ENCODE data around the gene CCDC81.

Gene CCDC81

DNA sequence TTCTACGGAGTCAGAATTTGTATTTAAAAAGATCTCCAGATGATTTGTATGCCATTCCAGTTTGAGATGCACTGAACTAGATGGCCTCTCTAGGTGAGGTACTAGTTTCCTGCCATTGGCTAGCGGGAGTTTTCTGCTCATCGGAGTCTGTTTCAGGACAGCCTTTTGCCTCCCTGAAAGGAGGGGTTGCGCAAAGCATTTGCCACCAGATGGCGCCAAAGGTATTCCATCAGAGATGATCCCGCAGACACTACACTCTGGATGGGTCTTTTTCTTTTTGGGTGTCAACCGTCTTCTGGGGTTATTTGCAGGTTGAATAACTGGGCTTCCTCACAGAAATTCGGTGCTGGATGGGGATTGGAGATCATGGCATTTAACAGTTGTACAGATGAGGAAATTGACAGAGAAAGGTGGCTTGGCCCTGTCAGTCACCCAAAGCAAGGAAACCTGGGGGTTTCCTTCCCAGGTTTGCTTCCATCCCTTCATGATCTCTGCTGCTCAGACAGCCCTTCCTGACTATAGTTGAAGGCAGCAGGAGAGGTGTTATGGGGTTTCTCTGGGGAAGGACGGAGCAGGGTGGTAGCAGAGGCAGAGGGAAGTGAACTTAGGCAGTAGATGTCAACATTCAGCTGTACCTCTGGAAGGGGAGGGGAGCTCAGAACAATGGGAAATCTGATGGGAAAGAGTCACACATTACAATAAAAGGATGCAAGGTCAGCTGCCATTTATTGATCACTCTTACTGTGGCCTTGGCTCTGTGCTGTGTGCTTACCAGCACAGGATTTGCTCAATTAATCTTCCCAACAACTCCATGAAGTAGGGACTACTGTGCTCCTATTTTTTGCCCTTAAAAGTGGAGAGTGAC lies 81.6 kb downstream of the CCDC81 start:
- H3K27ac Mint-ChIP-seq = no peak overlapping the region
- H3K4me1 Mint-ChIP-seq (ENCODE audit: low read depth) = peaks cover 15% of the 10 kb centered on the region
- no peaks in the 10 kb centered on the region for H3K27me3 Mint-ChIP-seq (ENCODE audit: low read depth)
- H3K36me3 Mint-ChIP-seq (ENCODE audit: low read depth) = no peaks in the 10 kb centered on the region
- no peak overlapping the region for H3K4me3 Mint-ChIP-seq
- peak; percentile 68 for DNase-seq (ENCODE audit: low spot score)
- H3K9me3 Mint-ChIP-seq = no peaks in the 10 kb centered on the region

GRCh38 chr11:86458294-86459001 lies 83.8 kb downstream of the CCDC81 start:
- no peaks in the 10 kb centered on the region for H3K27me3 Mint-ChIP-seq (ENCODE audit: low read depth)
- no peak for DNase-seq (ENCODE audit: low spot score)
- H3K4me1 Mint-ChIP-seq (ENCODE audit: low read depth) = peaks cover 15% of the 10 kb centered on the region
- H3K4me3 Mint-ChIP-seq = no peak overlapping the region
- no peaks in the 10 kb centered on the region for H3K9me3 Mint-ChIP-seq
- H3K36me3 Mint-ChIP-seq (ENCODE audit: low read depth) = no peaks in the 10 kb centered on the region
- no peak overlapping the region for H3K27ac Mint-ChIP-seq

DNA sequence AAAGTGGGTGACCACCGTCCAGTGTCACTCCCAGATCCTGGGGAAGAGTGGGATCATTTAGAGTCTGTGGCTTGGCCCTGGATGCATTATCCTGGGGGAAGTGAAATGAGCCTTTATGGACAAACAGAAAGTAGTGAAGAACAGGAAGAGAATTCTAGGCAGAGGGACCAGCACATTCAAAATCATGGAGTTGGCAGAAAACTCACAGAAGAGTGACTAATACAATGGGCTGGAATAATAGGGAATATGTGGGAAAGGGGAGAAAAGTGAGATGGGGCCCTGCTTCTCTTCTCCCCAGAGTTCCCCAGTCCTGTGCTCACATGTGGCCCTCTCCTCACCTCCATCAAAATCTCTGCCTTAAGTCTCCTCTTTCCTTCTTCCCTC lies 84.3 kb downstream of the CCDC81 start:
- Mint-ChIP-seq H3K4me1 (ENCODE audit: low read depth) (peaks cover 12% of the 10 kb centered on the region), H3K4me3 (no peak overlapping the region), H3K27ac (no peak overlapping the region), H3K9me3 (no peaks in the 10 kb centered on the region), H3K36me3 (ENCODE audit: low read depth) (no peaks in the 10 kb centered on the region), H3K27me3 (ENCODE audit: low read depth) (no peaks in the 10 kb centered on the region)
- no peak for DNase-seq (ENCODE audit: low spot score)

DNA sequence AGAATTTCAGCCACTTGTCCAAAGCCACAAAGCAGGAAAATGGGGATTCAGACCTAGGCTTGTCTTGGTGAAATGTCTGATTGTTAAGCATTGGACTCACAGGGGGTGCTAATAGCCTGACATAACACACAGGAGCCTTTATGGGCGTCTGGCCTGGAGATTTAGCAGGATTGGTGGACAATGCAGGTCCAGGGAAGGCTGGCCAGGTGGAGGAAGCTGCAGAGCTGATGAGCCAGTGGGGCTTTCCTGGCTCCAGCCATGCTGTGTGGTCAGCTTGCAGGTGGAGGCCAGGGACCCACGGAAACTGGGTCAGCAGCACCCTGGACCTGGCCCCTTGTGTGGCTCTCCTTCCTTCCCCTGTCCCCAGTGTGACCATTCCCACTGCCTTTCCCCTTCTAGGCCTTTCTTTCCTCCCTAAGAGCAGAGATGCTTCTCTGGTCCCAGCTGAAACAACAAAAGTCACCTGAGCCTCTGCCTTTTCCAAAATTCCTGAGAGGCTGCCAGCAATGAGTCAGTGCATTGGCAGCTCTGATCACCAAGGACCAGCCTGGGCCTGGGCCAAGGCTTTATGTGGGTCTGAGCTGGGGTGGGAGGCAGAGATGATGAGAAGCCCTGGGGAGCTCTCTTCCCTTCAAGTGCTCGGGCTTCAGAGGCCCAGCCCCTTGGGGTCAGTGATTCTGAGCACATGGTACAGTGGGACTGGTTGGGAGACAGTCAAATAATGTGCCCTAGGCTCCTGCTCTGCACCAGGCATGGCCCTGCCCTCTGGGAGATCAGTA lies 85.2 kb downstream of the CCDC81 start:
- no peak for DNase-seq (ENCODE audit: low spot score)
- no peaks in the 10 kb centered on the region for H3K9me3 Mint-ChIP-seq
- no peaks in the 10 kb centered on the region for H3K27me3 Mint-ChIP-seq (ENCODE audit: low read depth)
- no peak overlapping the region for H3K4me3 Mint-ChIP-seq
- no peaks in the 10 kb centered on the region for H3K36me3 Mint-ChIP-seq (ENCODE audit: low read depth)
- peaks cover 11% of the 10 kb centered on the region for H3K4me1 Mint-ChIP-seq (ENCODE audit: low read depth)
- no peak overlapping the region for H3K27ac Mint-ChIP-seq

DNA sequence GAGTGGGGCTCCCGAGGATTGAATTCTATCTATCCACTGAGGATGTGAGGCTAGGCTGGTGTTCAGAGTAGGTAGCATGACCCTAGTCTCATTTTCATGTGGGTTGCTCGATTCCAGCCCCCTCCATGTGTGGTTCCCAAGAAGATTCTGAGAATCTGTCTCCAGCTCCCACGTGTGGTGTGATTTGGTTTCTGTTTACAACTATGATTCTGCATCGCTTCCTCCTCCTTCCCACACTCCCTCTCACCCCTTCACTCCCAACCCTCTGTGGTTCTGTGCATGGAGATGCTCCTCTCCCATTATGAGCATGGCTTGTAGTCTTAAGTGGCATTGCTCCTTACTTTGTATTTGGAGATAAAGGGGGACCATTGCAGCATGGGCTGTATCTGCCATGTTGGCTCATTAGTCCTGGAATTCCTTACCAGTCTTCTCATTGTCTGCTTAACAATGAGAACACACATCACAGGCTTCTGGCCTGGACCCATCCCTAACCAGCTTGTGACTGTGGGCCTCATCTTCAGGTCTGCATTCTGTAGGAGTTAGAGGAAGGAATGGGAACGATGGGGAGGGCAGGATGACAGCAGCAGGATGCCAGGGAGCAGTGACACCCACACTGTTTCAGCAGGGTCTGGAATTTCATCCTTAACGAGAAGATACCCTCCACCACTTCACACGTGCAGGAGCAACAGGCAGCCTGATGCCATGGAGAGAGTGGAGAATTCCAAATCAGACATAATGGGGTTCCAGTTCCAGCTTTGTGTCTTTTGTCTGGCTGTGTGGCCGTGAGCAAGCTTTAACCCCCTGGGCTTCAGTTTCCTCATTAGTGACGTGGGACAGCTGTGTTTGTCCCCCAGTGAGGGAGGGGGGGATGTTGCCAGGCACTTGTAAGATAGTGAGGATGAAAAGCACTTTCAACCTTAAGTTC lies 86.0 kb downstream of the CCDC81 start:
- H3K27ac Mint-ChIP-seq = no peak overlapping the region
- H3K27me3 Mint-ChIP-seq (ENCODE audit: low read depth) = no peaks in the 10 kb centered on the region
- H3K4me1 Mint-ChIP-seq (ENCODE audit: low read depth) = peaks cover 11% of the 10 kb centered on the region
- no peaks in the 10 kb centered on the region for H3K9me3 Mint-ChIP-seq
- DNase-seq (ENCODE audit: low spot score) = no peak
- no peak overlapping the region for H3K4me3 Mint-ChIP-seq
- no peaks in the 10 kb centered on the region for H3K36me3 Mint-ChIP-seq (ENCODE audit: low read depth)

DNA sequence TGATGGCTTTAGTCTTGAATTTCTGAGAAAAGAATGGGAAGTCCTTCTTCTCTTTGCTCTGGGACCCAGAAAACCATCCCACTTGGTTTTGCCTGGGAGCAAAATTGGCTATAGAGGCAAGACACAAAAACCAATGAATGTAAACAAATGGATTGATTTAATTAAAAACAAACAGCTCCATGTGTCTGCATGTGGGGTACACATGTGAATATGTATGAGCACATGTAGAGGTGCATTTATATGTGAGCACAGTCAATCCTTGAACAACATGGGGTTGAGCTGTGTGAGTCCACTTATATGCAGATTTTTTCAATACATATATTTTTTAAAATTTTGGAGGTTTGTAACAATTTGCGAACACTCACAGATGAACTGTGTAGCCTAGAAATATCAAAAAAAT lies 87.2 kb downstream of the CCDC81 start:
- H3K36me3 Mint-ChIP-seq (ENCODE audit: low read depth) = no peaks in the 10 kb centered on the region
- peaks cover 5% of the 10 kb centered on the region for H3K4me1 Mint-ChIP-seq (ENCODE audit: low read depth)
- no peak overlapping the region for H3K4me3 Mint-ChIP-seq
- no peaks in the 10 kb centered on the region for H3K27me3 Mint-ChIP-seq (ENCODE audit: low read depth)
- no peak for DNase-seq (ENCODE audit: low spot score)
- no peaks in the 10 kb centered on the region for H3K9me3 Mint-ChIP-seq
- H3K27ac Mint-ChIP-seq = no peak overlapping the region

- peaks cover 2% of the 10 kb centered on the region for H3K27me3 Mint-ChIP-seq (ENCODE audit: low read depth)
- H3K9me3 Mint-ChIP-seq = no peaks in the 10 kb centered on the region
Measured at GRCh38 chr11:86463120-86463519, 88.4 kb downstream of the CCDC81 start.

DNA sequence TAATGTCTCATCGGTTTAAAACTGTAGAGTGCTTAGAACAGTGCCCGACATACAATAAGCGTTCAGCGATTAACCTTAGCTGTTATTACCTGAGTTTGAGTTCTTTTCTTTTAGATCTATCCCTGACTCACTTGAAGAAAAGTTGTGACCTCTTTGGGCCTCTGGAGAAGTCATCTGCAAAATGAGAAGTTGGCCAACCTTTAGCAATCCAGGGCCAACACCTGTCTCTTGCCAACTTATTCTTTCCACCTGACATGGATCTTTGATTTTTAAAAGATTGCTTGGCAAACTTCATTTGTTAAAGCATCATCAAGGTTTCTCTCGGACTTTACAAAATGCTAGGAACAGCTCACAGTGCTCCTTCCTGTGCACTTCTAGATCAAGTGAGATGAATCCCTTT lies 89.3 kb downstream of the CCDC81 start:
- Mint-ChIP-seq H3K9me3 (no peaks in the 10 kb centered on the region), H3K27me3 (ENCODE audit: low read depth) (peaks cover 4% of the 10 kb centered on the region), H3K4me1 (ENCODE audit: low read depth) (peaks cover 5% of the 10 kb centered on the region), H3K27ac (no peak overlapping the region), H3K36me3 (ENCODE audit: low read depth) (no peaks in the 10 kb centered on the region), H3K4me3 (no peak overlapping the region)
- DNase-seq (ENCODE audit: low spot score) = no peak

More at GRCh38 chr11:86463120-86463519, 88.4 kb downstream of the CCDC81 start:
- Mint-ChIP-seq H3K36me3 (ENCODE audit: low read depth) (no peaks in the 10 kb centered on the region), H3K27ac (no peak overlapping the region), H3K4me3 (no peak overlapping the region), H3K4me1 (ENCODE audit: low read depth) (peaks cover 5% of the 10 kb centered on the region)
- no peak for DNase-seq (ENCODE audit: low spot score)

- Mint-ChIP-seq H3K4me3 (no peak overlapping the region), H3K36me3 (ENCODE audit: low read depth) (no peaks in the 10 kb centered on the region), H3K9me3 (no peaks in the 10 kb centered on the region), H3K27me3 (ENCODE audit: low read depth) (peaks cover 4% of the 10 kb centered on the region), H3K4me1 (ENCODE audit: low read depth) (peaks cover 5% of the 10 kb centered on the region), H3K27ac (no peak overlapping the region)
- no peak for DNase-seq (ENCODE audit: low spot score)
Measured at GRCh38 chr11:86464509-86465221, 90.0 kb downstream of the CCDC81 start.

DNA sequence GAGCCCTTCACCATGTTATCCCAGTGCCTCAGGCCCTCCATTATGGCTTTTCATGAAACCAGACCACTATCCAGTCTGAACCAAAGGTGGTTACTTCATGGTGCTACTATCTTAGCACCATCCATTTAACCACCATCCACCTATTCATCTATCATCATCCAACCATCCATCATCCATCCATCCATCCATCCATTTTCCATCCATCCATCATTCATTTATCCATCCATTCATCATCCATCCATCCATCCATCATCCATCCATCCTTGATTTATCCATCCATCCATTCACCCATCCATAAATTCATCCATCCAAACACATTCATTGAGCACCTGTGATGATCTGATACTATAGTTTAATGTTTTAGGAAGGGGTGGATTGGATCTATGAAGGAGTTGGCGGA lies 93.5 kb downstream of the CCDC81 start:
- H3K4me3 Mint-ChIP-seq = no peak overlapping the region
- DNase-seq (ENCODE audit: low spot score) = no peak
- no peak overlapping the region for H3K27ac Mint-ChIP-seq
- H3K27me3 Mint-ChIP-seq (ENCODE audit: low read depth) = peaks cover 4% of the 10 kb centered on the region
- no peaks in the 10 kb centered on the region for H3K36me3 Mint-ChIP-seq (ENCODE audit: low read depth)
- no peaks in the 10 kb centered on the region for H3K4me1 Mint-ChIP-seq (ENCODE audit: low read depth)
- H3K9me3 Mint-ChIP-seq = no peaks in the 10 kb centered on the region

DNA sequence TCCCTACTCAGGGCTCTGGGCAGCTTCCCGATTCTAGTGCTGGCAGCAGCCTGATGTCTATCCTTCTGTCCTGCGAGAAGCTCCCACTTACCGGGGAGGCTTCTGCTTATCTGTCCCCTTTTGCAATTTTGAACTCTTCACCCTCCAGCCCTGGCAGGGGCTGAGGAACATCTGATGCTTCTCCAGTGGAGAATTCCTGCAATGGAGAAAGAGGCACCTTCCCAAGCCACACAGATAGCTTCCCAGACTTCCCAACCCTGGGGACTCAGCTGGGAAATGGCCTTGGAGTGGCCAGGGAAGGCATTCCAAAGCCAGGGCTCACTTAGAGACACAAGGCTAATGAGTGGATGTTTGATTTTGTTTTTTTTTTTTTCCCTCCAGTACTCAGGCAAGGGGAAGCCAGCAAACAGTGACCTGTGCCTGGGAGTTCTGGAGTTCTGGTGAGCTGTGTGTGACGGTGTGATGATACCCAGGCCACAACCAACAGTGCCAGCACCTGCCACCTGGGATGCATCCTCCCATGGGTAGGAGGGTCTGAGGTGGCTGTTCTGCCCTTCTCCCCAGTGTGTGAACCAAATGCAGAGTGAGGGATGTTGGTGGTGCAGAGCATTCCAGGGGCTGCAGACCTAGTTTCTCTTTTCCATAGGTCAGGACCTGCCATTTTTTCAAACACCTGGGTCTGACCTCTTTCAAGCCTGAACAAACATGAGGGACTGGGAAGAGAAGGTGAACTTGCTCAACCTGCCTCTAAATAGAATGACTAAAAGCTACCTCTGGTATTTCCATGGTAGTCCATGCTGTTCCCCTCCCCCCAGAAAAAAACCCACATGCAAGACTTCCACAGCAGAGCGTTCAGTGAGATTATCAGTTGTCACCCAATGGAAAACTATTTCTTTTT lies 95.1 kb downstream of the CCDC81 start:
- Mint-ChIP-seq H3K27ac (no peak overlapping the region), H3K36me3 (ENCODE audit: low read depth) (no peaks in the 10 kb centered on the region), H3K27me3 (ENCODE audit: low read depth) (peaks cover 4% of the 10 kb centered on the region), H3K9me3 (no peaks in the 10 kb centered on the region), H3K4me3 (no peak overlapping the region), H3K4me1 (ENCODE audit: low read depth) (no peaks in the 10 kb centered on the region)
- DNase-seq (ENCODE audit: low spot score) = no peak

Measured in T-helper 2 cell treated with Interferon-gamma antibody and Interleukin-4, amounts not matched to agents 5 μg/mL and 100 μg/mL, for 36 hours (primary cell).